Lower leg skin (tissue), 4 donors: ENCODE data around the gene SPIN3. TPM values are rescaled to one million over a fixed set of nuclear protein-coding genes. Genes with fewer than 3 reads are reported as not detected.
"Not testable (repeated sequence)": the region's sequence is repeated elsewhere in the genome, so short reads cannot be mapped to it uniquely, and the experiment has no call there.

Experiments used
- DNase-seq, 2 donors: peaks; one replicate each; pipeline ENCODE4 v3.0.0-alpha.2; 2019; ENCODE audit warnings: low spot score in 2 of 2
- H3K4me3 ChIP-seq: fragments of 200-600 bp; sonication (generic); 2 replicates; pipeline ENCODE4 v1.5.1; 2017; ENCODE audit warnings: mild to moderate bottlenecking, low read depth; ENCODE audit not compliant: poor library complexity, severe bottlenecking
- CTCF ChIP-seq, 3 donors: fragments of 450-650 bp; IDR thresholded peaks; one replicate each; pipeline ENCODE4 v1.5.1; 2016; ENCODE audit warnings: antibody characterized with exemption in 3 of 3, mild to moderate bottlenecking in 3 of 3, moderate library complexity in 2 of 3
- POLR2A ChIP-seq, 2 donors: fragments of 450-650 bp; IDR thresholded peaks; one replicate each; pipeline ENCODE4 v1.6.1; 2016 to 2017; ENCODE audit warnings: antibody characterized with exemption in 2 of 2, mild to moderate bottlenecking in 1 of 2, moderate library complexity in 1 of 2
- WGBS, 2 donors: methylation state at CpG; one replicate each; pipeline ENCODE4 v1.1.5; 2018; 5-methylcytosine and 5-hydroxymethylcytosine counted together
- intact Hi-C: fragments of 100-400 bp; cut with DNase I; formaldehyde crosslinking; loops from one replicate; pipeline ENCODE4 v1.15.0; 2023; ENCODE audit warnings: low total_unique reads
- total RNA-seq, 4 donors: library from RNA; depleted of rRNA; stranded (reverse); fragments of >200 nt; gene quantifications; one replicate each; pipeline ENCODE4 v1.1.0, GENCODE V29; 2016

SPIN3 gene
- total RNA-seq: 1 to 10 TPM; 1.7 to 5.5 (median 3.0) TPM

- intact Hi-C loops: no loop called here
- DNase-seq: peak; percentile 38 to 93
- TF ChIP-seq POLR2A (IDR thresholded peaks at IDR 0.05) (no peak), CTCF (IDR thresholded peaks at IDR 0.05) (no peak)
- H3K4me3 ChIP-seq: peak within 1 kb of the TSS; percentile 38
- WGBS, 2 donors: 2 to 35% methylated on average over 18 to 33 of the region's 39 CpGs
These were observed at the start of gene SPIN3 for GRCh38 chrX:56995271-56995994. TSS of gene SPIN3 (minus strand) at chrX:56995541. CDS start at chrX:56994947, 594 bp downstream.

- intact Hi-C loops: no loop called here
- 67 to 83% methylated on average over 3 of the region's 3 CpGs for WGBS, 2 donors
- no peak overlapping the region for H3K4me3 ChIP-seq
- no peak for TF ChIP-seq CTCF (IDR thresholded peaks at IDR 0.05)
- TF ChIP-seq POLR2A (IDR thresholded peaks at IDR 0.05): no peak
- DNase-seq: no peak
These were observed 48.9 kb upstream of the SPIN3 start for GRCh38 chrX:57044245-57044644.

- H3K4me3 ChIP-seq, intact Hi-C loops: not testable (repeated sequence)
- peak in 1 of 2 donors; percentile 68 for DNase-seq
- WGBS, 2 donors: 90 to 93% methylated on average over 3 to 6 of the region's 7 CpGs
These were observed 41.9 kb upstream of the SPIN3 start for GRCh38 chrX:57037265-57037664.

GRCh38 chrX:56994375-56995270, 718 bp downstream of the SPIN3 start:
- TF ChIP-seq POLR2A (IDR thresholded peaks at IDR 0.05): no peak
- TF ChIP-seq CTCF (IDR thresholded peaks at IDR 0.05): no peak
- H3K4me3 ChIP-seq: peak overlapping the region; percentile 38
- 16 to 50% methylated on average over 25 to 26 of the region's 26 CpGs for WGBS, 2 donors
- DNase-seq: no peak
- intact Hi-C loops: no loop called here

GRCh38 chrX:56987741-56988140, 7.6 kb downstream of the SPIN3 start:
- H3K4me3 ChIP-seq: no peak overlapping the region
- intact Hi-C loops: no loop called here
- 82 to 100% methylated on average over 1 of the region's 1 CpG for WGBS, 2 donors
- DNase-seq: no peak
- TF ChIP-seq CTCF (IDR thresholded peaks at IDR 0.05): no peak
- TF ChIP-seq POLR2A (IDR thresholded peaks at IDR 0.05): no peak

- 55 to 63% methylated on average over 1 of the region's 1 CpG for WGBS, 2 donors
- DNase-seq: no peak
- TF ChIP-seq POLR2A (IDR thresholded peaks at IDR 0.05) (no peak), CTCF (IDR thresholded peaks at IDR 0.05) (no peak)
- intact Hi-C loops: no loop called here
- H3K4me3 ChIP-seq: no peak overlapping the region
These were observed 9.2 kb downstream of the SPIN3 start for GRCh38 chrX:56986138-56986537.
